HG02885 (cell line): Measurements from ENCODE around the gene ENTPD5.
"Not testable (repeated sequence)": the region's sequence is repeated elsewhere in the genome, so short reads cannot be mapped to it uniquely, and the experiment has no call there.

Source experiments
- ATAC-seq: cut with Tn5 transposase; IDR thresholded peaks from one replicate; pipeline ENCODE4 v1.9.1; 2021; ENCODE audit warnings: mild to moderate bottlenecking; ENCODE audit not compliant: unreplicated experiment, poor library complexity

Gene ENTPD5

GRCh38 chr14:74008843-74009499, 10.1 kb downstream of the ENTPD5 start:
- no peak for ATAC-seq

- ATAC-seq = not testable (repeated sequence)
Observed at GRCh38 chr14:74005664-74006063, 13.4 kb downstream of the ENTPD5 start.

- ATAC-seq = no peak
Observed at GRCh38 chr14:73998726-73999125, 20.4 kb downstream of the ENTPD5 start.

- no peak for ATAC-seq
Observed at GRCh38 chr14:73997944-73998447, 21.1 kb downstream of the ENTPD5 start.

GRCh38 chr14:73997108-73997943, 21.8 kb downstream of the ENTPD5 start:
- ATAC-seq = no peak

GRCh38 chr14:73996731-73997107, 22.4 kb downstream of the ENTPD5 start:
- ATAC-seq = no peak

GRCh38 chr14:73995977-73996378, 23.1 kb downstream of the ENTPD5 start:
- ATAC-seq = no peak

GRCh38 chr14:73994926-73995325, 24.2 kb downstream of the ENTPD5 start:
- not testable (repeated sequence) for ATAC-seq

GRCh38 chr14:73991092-73991491, 28.0 kb downstream of the ENTPD5 start:
- ATAC-seq = no peak

GRCh38 chr14:73988656-73989055, 30.4 kb downstream of the ENTPD5 start:
- ATAC-seq = not testable (repeated sequence)

GRCh38 chr14:73988065-73988464, 31.0 kb downstream of the ENTPD5 start:
- no peak for ATAC-seq

GRCh38 chr14:73977896-73978295, 41.2 kb downstream of the ENTPD5 start:
- ATAC-seq = no peak

GRCh38 chr14:73976125-73976524, 43.0 kb downstream of the ENTPD5 start:
- no peak for ATAC-seq

GRCh38 chr14:73973497-73973896, 45.6 kb downstream of the ENTPD5 start:
- ATAC-seq = no peak

GRCh38 chr14:73968885-73969284, 50.2 kb downstream of the ENTPD5 start:
- ATAC-seq = no peak

- no peak for ATAC-seq
Observed at GRCh38 chr14:73965216-73965615, 53.9 kb downstream of the ENTPD5 start.

- ATAC-seq = no peak
Observed at GRCh38 chr14:73961192-73961591, 57.9 kb downstream of the ENTPD5 start.

- ATAC-seq = no peak
Observed at GRCh38 chr14:73958591-73958990, 60.5 kb downstream of the ENTPD5 start.

- no peak for ATAC-seq
Observed at GRCh38 chr14:73955674-73956073, 63.4 kb downstream of the ENTPD5 start.

- no peak for ATAC-seq
Observed at GRCh38 chr14:73953731-73954130, 65.4 kb downstream of the ENTPD5 start.
